ENCODE results near the gene BUB1B. TPM values are rescaled to one million over a fixed set of nuclear protein-coding genes. Genes with fewer than 3 reads are reported as not detected.

The BUB1B gene
- total RNA-seq, 1 experiment from 2014 or later: 73.0 TPM

GRCh38 chr15:40235201-40235885, 74.5 kb downstream of the BUB1B start:
- Histone ChIP-seq H3K4me1 (ENCODE audit: insufficient read depth, low read length) (peaks cover 20% of the 10 kb centered on the region), H3K36me3 (ENCODE audit: low read depth, low read length) (peaks cover 7% of the 10 kb centered on the region; the same call in 1 of the 2 replicates), H3K4me3 (ENCODE audit: low read length) (no peak overlapping the region), H3K4me2 (ENCODE audit: low read length) (no peak overlapping the region), H3K27me3 (ENCODE audit: low read length) (no peaks in the 10 kb centered on the region), H3K9me2 (replicated peaks; ENCODE audit: low read length) (no peaks in the 10 kb centered on the region), H3K79me2 (ENCODE audit: low read length) (no peaks in the 10 kb centered on the region), H3F3A (ENCODE audit: low read length, unreplicated experiment) (peaks cover 5% of the 10 kb centered on the region), H2AFZ (ENCODE audit: low read length) (no peak overlapping the region), H3K9me3 (ENCODE audit: low read length) (no peaks in the 10 kb centered on the region), H3K27ac (ENCODE audit: low read length) (no peak overlapping the region), H4K20me1 (ENCODE audit: low read length) (no peaks in the 10 kb centered on the region), H3K9ac (ENCODE audit: low read length) (no peak overlapping the region)
- ChIA-PET CTCF (no interaction called here), POLR2A (ENCODE audit: unreplicated experiment) (no interaction called here)
- DNase-seq: no peak
- TF ChIP-seq EZH2phosphoT487 (IDR thresholded peaks at IDR 0.05; ENCODE audit: borderline replicate concordance, low read length): no peak
- ATAC-seq: no peak
- intact Hi-C loops (cut with micrococcal nuclease): loop anchor here (5.0 kb wide), 1 partner anchor 37 kb away; no protein-coding TSS in a partner anchor
- BruUV-seq (replicated peaks): no TSS peak

- Histone ChIP-seq H3K9ac (ENCODE audit: low read length) (peak within 1 kb of the TSS; percentile 54; the same call in 1 of the 2 replicates), H3K9me3 (ENCODE audit: low read length) (no peaks in the 10 kb centered on the region), H3K79me2 (ENCODE audit: low read length) (no peaks in the 10 kb centered on the region), H3K36me3 (ENCODE audit: low read depth, low read length) (no peaks in the 10 kb centered on the region), H2AFZ (ENCODE audit: low read length) (peak within 1 kb of the TSS; percentile 87), H3K27me3 (ENCODE audit: low read length) (no peaks in the 10 kb centered on the region), H3K9me2 (replicated peaks; ENCODE audit: low read length) (no peaks in the 10 kb centered on the region), H3K4me2 (ENCODE audit: low read length) (peak within 1 kb of the TSS; percentile 93), H3K4me3 (ENCODE audit: low read length) (peak within 1 kb of the TSS; percentile 67), H4K20me1 (ENCODE audit: low read length) (no peaks in the 10 kb centered on the region), H3K27ac (ENCODE audit: low read length) (peak within 1 kb of the TSS; percentile 34), H3K4me1 (ENCODE audit: insufficient read depth, low read length) (peaks cover 32% of the 10 kb centered on the region), H3F3A (ENCODE audit: low read length, unreplicated experiment) (peaks cover 5% of the 10 kb centered on the region)
- DNase-seq (peak; percentile 93), ATAC-seq (peak; percentile 91)
- TSS peak; percentile 27 for BruUV-seq (replicated peaks)
- TF ChIP-seq CTCF (conservative IDR thresholded peaks at IDR 0.05; ENCODE audit: low read depth, low read length) (no peak), EZH2phosphoT487 (IDR thresholded peaks at IDR 0.05; ENCODE audit: borderline replicate concordance, low read length) (peak; percentile 62), EZH2 (IDR thresholded peaks at IDR 0.05; ENCODE audit: low read length, unreplicated experiment) (no peak)
- ChIA-PET CTCF (interaction anchor here (0.6 to 1.9 kb wide), 9 partner anchors 11 to 184 kb away, joined by 3 to 16 read pairs (median 7); no protein-coding TSS in a partner anchor), POLR2A (ENCODE audit: unreplicated experiment) (interaction anchor here (0.5 to 1.1 kb wide), 5 partner anchors 11 to 456 kb away, joined by 3 to 7 read pairs (median 4); partner anchors contain the start of gene FSIP1)
- intact Hi-C loops (cut with micrococcal nuclease): loop anchor here (5.0 kb wide), 1 partner anchor 34 kb away; no protein-coding TSS in a partner anchor
Observed at GRCh38 chr15:40238532-40239403, 77.9 kb downstream of the BUB1B start, which contains the start of gene PAK6. PAK6 (plus strand) TSS chr15:40239063; CDS start chr15:40264786, 25,723 bp downstream.

GRCh38 chr15:40239404-40239692, 78.5 kb downstream of the BUB1B start:
- peak overlapping the region; percentile 93 for H3K4me2 ChIP-seq (ENCODE audit: low read length)
- peak overlapping the region; percentile 3; the same call in 1 of the 2 replicates for H3K27ac ChIP-seq (ENCODE audit: low read length)
- H3K9ac ChIP-seq (ENCODE audit: low read length): no peak overlapping the region
- H3K36me3 ChIP-seq (ENCODE audit: low read depth, low read length): no peaks in the 10 kb centered on the region
- H3K9me2 ChIP-seq (replicated peaks; ENCODE audit: low read length): no peaks in the 10 kb centered on the region
- no peaks in the 10 kb centered on the region for H3K27me3 ChIP-seq (ENCODE audit: low read length)
- no TSS peak for BruUV-seq (replicated peaks)
- TF ChIP-seq EZH2phosphoT487 (IDR thresholded peaks at IDR 0.05; ENCODE audit: borderline replicate concordance, low read length) (no peak), CTCF (conservative IDR thresholded peaks at IDR 0.05; ENCODE audit: low read depth, low read length) (no peak), EZH2 (IDR thresholded peaks at IDR 0.05; ENCODE audit: low read length, unreplicated experiment) (no peak)
- no peaks in the 10 kb centered on the region for H3K79me2 ChIP-seq (ENCODE audit: low read length)
- CTCF ChIA-PET: interaction anchor here (0.6 to 1.9 kb wide), 9 partner anchors 10 to 183 kb away, joined by 3 to 16 read pairs (median 7); no protein-coding TSS in a partner anchor
- intact Hi-C loops (cut with micrococcal nuclease): loop anchor here (5.0 kb wide), 1 partner anchor 33 kb away; no protein-coding TSS in a partner anchor
- ATAC-seq: peak; percentile 7
- H4K20me1 ChIP-seq (ENCODE audit: low read length): no peaks in the 10 kb centered on the region
- peak overlapping the region; percentile 37; the same call in 1 of the 2 replicates for H2AFZ ChIP-seq (ENCODE audit: low read length)
- DNase-seq: no peak
- H3K4me3 ChIP-seq (ENCODE audit: low read length): peak overlapping the region; percentile 67; the same call in 1 of the 2 replicates
- H3K9me3 ChIP-seq (ENCODE audit: low read length): no peaks in the 10 kb centered on the region
- POLR2A ChIA-PET (ENCODE audit: unreplicated experiment): interaction anchor here (0.5 to 0.6 kb wide), 2 partner anchors 10 to 351 kb away, joined by 3 read pairs; no protein-coding TSS in a partner anchor
- peaks cover 5% of the 10 kb centered on the region for H3F3A ChIP-seq (ENCODE audit: low read length, unreplicated experiment)
- peaks cover 33% of the 10 kb centered on the region for H3K4me1 ChIP-seq (ENCODE audit: insufficient read depth, low read length)

Measured in PC-3 (cell line).